GM23338 (cell line): ENCODE measurements around the gene ASCL1.

Source experiments
- POLR2AphosphoS5 ChIP-seq: IDR thresholded peaks from 2 replicates; pipeline ENCODE4 v1.6.1; 2016; ENCODE audit warnings: antibody characterized with exemption, low read depth
- TF ChIP-seq, protein P1 (sequence below), 2 experiments: fragments of 200-600 bp in 1 of 2; sonication (generic) in 1 of 2; conservative IDR thresholded peaks; 2 replicates each; pipeline versions ENCODE4 v1.5.1 to v1.6.1; 2016 to 2017; ENCODE audit warnings: antibody characterized with exemption in 2 of 2, low read depth in 2 of 2, mild to moderate bottlenecking in 2 of 2, moderate library complexity in 1 of 2

- TF ChIP-seq, protein P1, sequence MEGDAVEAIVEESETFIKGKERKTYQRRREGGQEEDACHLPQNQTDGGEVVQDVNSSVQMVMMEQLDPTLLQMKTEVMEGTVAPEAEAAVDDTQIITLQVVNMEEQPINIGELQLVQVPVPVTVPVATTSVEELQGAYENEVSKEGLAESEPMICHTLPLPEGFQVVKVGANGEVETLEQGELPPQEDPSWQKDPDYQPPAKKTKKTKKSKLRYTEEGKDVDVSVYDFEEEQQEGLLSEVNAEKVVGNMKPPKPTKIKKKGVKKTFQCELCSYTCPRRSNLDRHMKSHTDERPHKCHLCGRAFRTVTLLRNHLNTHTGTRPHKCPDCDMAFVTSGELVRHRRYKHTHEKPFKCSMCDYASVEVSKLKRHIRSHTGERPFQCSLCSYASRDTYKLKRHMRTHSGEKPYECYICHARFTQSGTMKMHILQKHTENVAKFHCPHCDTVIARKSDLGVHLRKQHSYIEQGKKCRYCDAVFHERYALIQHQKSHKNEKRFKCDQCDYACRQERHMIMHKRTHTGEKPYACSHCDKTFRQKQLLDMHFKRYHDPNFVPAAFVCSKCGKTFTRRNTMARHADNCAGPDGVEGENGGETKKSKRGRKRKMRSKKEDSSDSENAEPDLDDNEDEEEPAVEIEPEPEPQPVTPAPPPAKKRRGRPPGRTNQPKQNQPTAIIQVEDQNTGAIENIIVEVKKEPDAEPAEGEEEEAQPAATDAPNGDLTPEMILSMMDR (conservative IDR thresholded peaks at IDR 0.05; ENCODE audit: low read depth in 2 of 2), result no peak
- no peak for TF ChIP-seq POLR2AphosphoS5
These were observed 18.4 kb upstream of the ASCL1 start for GRCh38 chr12:102939059-102939458.
